ENCODE results near the gene IL17RD. TPM values are rescaled to one million over a fixed set of nuclear protein-coding genes. Genes with fewer than 3 reads are reported as not detected.
"Not testable (repeated sequence)": the region's sequence is repeated elsewhere in the genome, so short reads cannot be mapped to it uniquely, and the experiment has no call there.

Gene IL17RD
- total and polyA plus RNA-seq, 2 experiments from 2014 or later: 10.7 to 104 TPM

DNA sequence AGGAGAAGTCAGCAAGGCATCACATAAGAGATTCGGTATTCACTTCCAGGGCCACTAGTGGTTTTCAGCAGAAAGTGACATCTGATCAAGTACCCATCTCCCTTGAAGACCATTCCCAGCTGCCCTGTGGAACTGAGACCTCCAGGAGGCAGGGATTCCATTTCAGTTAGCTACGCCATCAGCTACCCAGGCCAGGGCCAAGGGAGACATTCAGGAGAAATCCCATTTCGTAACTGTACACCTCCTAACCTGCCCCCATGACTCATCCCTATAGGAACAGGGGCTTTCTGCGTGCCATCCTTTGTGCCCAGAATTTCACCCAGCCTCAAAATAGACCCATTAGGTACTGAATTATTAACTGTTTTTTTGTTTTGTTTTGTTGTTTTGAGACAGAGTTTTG, 79.9 kb downstream of the IL17RD start (continued):
- TF ChIP-seq, protein P1, sequence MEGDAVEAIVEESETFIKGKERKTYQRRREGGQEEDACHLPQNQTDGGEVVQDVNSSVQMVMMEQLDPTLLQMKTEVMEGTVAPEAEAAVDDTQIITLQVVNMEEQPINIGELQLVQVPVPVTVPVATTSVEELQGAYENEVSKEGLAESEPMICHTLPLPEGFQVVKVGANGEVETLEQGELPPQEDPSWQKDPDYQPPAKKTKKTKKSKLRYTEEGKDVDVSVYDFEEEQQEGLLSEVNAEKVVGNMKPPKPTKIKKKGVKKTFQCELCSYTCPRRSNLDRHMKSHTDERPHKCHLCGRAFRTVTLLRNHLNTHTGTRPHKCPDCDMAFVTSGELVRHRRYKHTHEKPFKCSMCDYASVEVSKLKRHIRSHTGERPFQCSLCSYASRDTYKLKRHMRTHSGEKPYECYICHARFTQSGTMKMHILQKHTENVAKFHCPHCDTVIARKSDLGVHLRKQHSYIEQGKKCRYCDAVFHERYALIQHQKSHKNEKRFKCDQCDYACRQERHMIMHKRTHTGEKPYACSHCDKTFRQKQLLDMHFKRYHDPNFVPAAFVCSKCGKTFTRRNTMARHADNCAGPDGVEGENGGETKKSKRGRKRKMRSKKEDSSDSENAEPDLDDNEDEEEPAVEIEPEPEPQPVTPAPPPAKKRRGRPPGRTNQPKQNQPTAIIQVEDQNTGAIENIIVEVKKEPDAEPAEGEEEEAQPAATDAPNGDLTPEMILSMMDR (conservative IDR thresholded peaks at IDR 0.05; ENCODE audit: low read depth in 2 of 2): no peak
- no peak for TF ChIP-seq ZNF114 (CRISPR knock-in tag; IDR thresholded peaks at IDR 0.05)
- no peak for TF ChIP-seq CREB1 (CRISPR knock-in tag; IDR thresholded peaks at IDR 0.05; ENCODE audit: low read depth)
- TF ChIP-seq, protein P2, sequence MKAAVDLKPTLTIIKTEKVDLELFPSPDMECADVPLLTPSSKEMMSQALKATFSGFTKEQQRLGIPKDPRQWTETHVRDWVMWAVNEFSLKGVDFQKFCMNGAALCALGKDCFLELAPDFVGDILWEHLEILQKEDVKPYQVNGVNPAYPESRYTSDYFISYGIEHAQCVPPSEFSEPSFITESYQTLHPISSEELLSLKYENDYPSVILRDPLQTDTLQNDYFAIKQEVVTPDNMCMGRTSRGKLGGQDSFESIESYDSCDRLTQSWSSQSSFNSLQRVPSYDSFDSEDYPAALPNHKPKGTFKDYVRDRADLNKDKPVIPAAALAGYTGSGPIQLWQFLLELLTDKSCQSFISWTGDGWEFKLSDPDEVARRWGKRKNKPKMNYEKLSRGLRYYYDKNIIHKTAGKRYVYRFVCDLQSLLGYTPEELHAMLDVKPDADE (IDR thresholded peaks at IDR 0.05): no peak
- no peak for TF ChIP-seq ZNF331 (CRISPR knock-in tag; IDR thresholded peaks at IDR 0.05; ENCODE audit: low read depth)
- TF ChIP-seq POLR2AphosphoS5 (IDR thresholded peaks at IDR 0.05; ENCODE audit: low read depth): no peak

DNA sequence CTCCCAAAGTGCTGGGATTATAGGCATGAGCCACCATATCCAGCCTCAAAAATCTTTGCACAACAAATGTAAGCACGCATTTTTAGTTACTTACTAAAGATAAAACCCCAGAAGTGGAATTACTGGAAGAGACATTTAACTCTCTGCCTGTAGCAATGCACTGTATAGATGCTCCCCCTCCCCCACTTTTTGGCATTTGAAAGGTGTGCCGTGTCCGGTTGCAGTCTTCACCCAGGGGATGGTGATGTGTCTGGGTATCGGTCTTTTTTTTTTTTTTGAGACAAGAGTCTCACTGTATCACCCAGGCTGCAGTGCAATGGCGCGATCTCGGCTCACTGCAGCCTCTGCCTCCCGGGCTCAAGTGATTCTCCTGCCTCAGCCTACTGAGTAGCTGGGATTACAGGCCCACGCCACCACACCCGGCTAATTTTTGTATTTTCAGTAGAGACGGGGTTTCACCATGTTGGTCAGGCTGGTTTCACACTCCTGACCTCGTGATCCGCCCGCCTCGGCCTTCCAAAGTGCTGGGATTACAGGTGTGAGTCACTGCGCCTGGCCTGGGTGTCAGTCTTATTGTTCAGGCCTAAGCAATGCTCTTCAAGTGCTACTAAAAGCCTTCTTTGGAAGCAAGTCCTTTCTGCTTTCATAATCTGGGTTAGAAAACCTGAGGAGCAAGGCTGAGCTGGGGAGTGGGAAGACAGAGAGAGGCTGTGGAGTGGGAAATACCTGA, 81.7 kb downstream of the IL17RD start:
- not testable (repeated sequence) for H3K27me3 Mint-ChIP-seq (ENCODE audit: insufficient read depth, low read depth, poor library complexity); H3K9me2 ChIP-seq (ENCODE audit: insufficient read depth); H3K36me3 Mint-ChIP-seq (ENCODE audit: low read depth); DNase-seq (ENCODE audit: low spot score); H2AFZ ChIP-seq; H3F3A ChIP-seq (replicated peaks; ENCODE audit: low read depth); H3K36me3 ChIP-seq (ENCODE audit: insufficient read depth); H3K9me3 Mint-ChIP-seq; H3K79me2 ChIP-seq (replicated peaks; ENCODE audit: insufficient read depth); H3K4me3 Mint-ChIP-seq; H3K27ac Mint-ChIP-seq; ATAC-seq; H3K27me3 ChIP-seq (ENCODE audit: insufficient read depth); H3K4me2 ChIP-seq; H3K4me1 ChIP-seq (ENCODE audit: insufficient read depth); H3K4me3 ChIP-seq
- peaks cover 17% of the 10 kb centered on the region for H3K4me1 Mint-ChIP-seq
- Histone ChIP-seq H3K27ac (ENCODE audit: low read depth) (peak overlapping the region; percentile 74; the same call in 1 of the 2 replicates), H4K20me1 (replicated peaks; ENCODE audit: insufficient read depth) (peaks cover 11% of the 10 kb centered on the region; the same call in 1 of the 2 replicates)

DNA sequence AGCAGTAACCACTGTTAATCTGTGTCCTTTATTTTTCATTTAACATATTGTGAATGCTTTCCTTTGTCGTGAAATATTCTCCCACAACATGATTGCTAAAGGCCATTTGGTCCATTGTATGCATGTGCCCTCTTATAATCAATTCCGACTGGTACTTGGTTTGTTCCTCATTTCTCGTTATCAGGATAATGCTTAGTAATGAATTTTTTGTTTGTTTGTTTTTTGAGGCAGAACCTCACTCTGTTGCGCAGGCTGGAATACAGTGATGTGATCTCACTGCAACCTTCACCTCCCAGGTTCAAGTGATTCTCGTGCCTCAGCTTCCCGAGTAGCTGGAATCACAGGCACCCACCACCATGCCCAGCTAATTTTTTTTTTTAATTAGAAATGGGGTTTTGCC, 82.7 kb downstream of the IL17RD start:
- peaks cover 12% of the 10 kb centered on the region for H4K20me1 ChIP-seq (replicated peaks; ENCODE audit: insufficient read depth)
- DNase-seq (ENCODE audit: low spot score): no peak
- no peak overlapping the region for H3K27ac ChIP-seq (ENCODE audit: low read depth)
- peaks cover 18% of the 10 kb centered on the region for H3K27me3 ChIP-seq (ENCODE audit: insufficient read depth)
- H3K4me2 ChIP-seq: no peak overlapping the region
- H3K4me1 ChIP-seq (ENCODE audit: insufficient read depth): peaks cover 9% of the 10 kb centered on the region
- H3K36me3 Mint-ChIP-seq (ENCODE audit: low read depth): no peaks in the 10 kb centered on the region
- H3K27ac Mint-ChIP-seq: no peak overlapping the region
- H3K27me3 Mint-ChIP-seq (ENCODE audit: insufficient read depth, low read depth, poor library complexity): peaks cover 19% of the 10 kb centered on the region
- H3K4me3 ChIP-seq: no peak overlapping the region
- no peaks in the 10 kb centered on the region for H3K9me2 ChIP-seq (ENCODE audit: insufficient read depth)
- 0 out of 2 replicates have a peak, but pooled peaks cover 7% of the 10 kb centered on the region for H3F3A ChIP-seq (replicated peaks; ENCODE audit: low read depth)
- no peak for ATAC-seq
- no peaks in the 10 kb centered on the region for H3K36me3 ChIP-seq (ENCODE audit: insufficient read depth)
- H3K79me2 ChIP-seq (replicated peaks; ENCODE audit: insufficient read depth): no peaks in the 10 kb centered on the region
- H3K4me1 Mint-ChIP-seq: peaks cover 14% of the 10 kb centered on the region
- H3K9me3 Mint-ChIP-seq: no peaks in the 10 kb centered on the region; the same call in 2 of the 3 replicates
- no peak overlapping the region for H2AFZ ChIP-seq
- H3K4me3 Mint-ChIP-seq: no peak overlapping the region
- TF ChIP-seq JUNB (IDR thresholded peaks at IDR 0.05; ENCODE audit: unreplicated experiment): no peak
- no peak for TF ChIP-seq ZNF114 (CRISPR knock-in tag; IDR thresholded peaks at IDR 0.05)
- TF ChIP-seq NANOG (IDR thresholded peaks at IDR 0.05; ENCODE audit: borderline replicate concordance): no peak
- no peak for TF ChIP-seq EZH2phosphoT487 (IDR thresholded peaks at IDR 0.05; ENCODE audit: unreplicated experiment)
- TF ChIP-seq EZH2 (IDR thresholded peaks at IDR 0.05; ENCODE audit: low read depth, unreplicated experiment): no peak
- no peak for TF ChIP-seq ZNF331 (CRISPR knock-in tag; IDR thresholded peaks at IDR 0.05; ENCODE audit: low read depth)
- TF ChIP-seq, protein P2 (IDR thresholded peaks at IDR 0.05): no peak
- TF ChIP-seq STAT1 (IDR thresholded peaks at IDR 0.05; ENCODE audit: unreplicated experiment): no peak
